Mesenchymal stem cell (in vitro differentiated cells and primary cell): Measurements from ENCODE around the gene INPP4A.

Experiments used
- DNase-seq: peaks from one replicate; pipeline ENCODE4 v3.0.0-alpha.2; 2013
- H2AFZ ChIP-seq: one replicate; pipeline ENCODE4 v1.6.1; 2013; ENCODE audit warnings: low read depth, mild to moderate bottlenecking, control low read depth, inconsistent platforms, low read length, moderate library complexity
- H2AK5ac ChIP-seq: 2 replicates; pipeline ENCODE4 v1.6.1; 2013; ENCODE audit warnings: low read length, moderate library complexity, mild to moderate bottlenecking, inconsistent platforms; ENCODE audit not compliant: severe bottlenecking
- H2BK120ac ChIP-seq: one replicate; pipeline ENCODE4 v1.6.1; 2013; ENCODE audit warnings: low read depth, mild to moderate bottlenecking, inconsistent platforms, low read length, moderate library complexity
- H2BK12ac ChIP-seq, 2 experiments: one replicate each; pipeline ENCODE4 v1.6.1; 2013; ENCODE audit warnings: inconsistent platforms in 2 of 2, low read length in 2 of 2, mild to moderate bottlenecking in 2 of 2, moderate library complexity in 2 of 2, control low read depth in 1 of 2
- H2BK15ac ChIP-seq: one replicate; pipeline ENCODE4 v1.6.1; 2013; ENCODE audit warnings: mild to moderate bottlenecking, low read depth, inconsistent platforms; ENCODE audit not compliant: poor library complexity, severe bottlenecking
- H2BK5ac ChIP-seq: 2 replicates; pipeline ENCODE4 v1.6.1; 2013; ENCODE audit warnings: low read depth, mild to moderate bottlenecking, low read length, control low read depth, inconsistent platforms; ENCODE audit not compliant: poor library complexity, severe bottlenecking
- H3K14ac ChIP-seq, 2 experiments: one replicate each; pipeline ENCODE4 v1.6.1; 2013; ENCODE audit warnings: inconsistent platforms in 2 of 2, low read length in 2 of 2, control low read depth in 1 of 2, mild to moderate bottlenecking in 1 of 2, moderate library complexity in 1 of 2
- H3K18ac ChIP-seq, 2 experiments: one replicate each; pipeline ENCODE4 v1.6.1; 2013; ENCODE audit warnings: inconsistent platforms in 2 of 2, low read length in 2 of 2, control low read depth in 1 of 2, low read depth in 1 of 2, mild to moderate bottlenecking in 1 of 2
- H3K23ac ChIP-seq, 2 experiments: one replicate each; pipeline ENCODE4 v1.6.1; 2013; ENCODE audit warnings: inconsistent platforms in 2 of 2, low read length in 2 of 2, mild to moderate bottlenecking in 2 of 2, moderate library complexity in 2 of 2, control low read depth in 1 of 2
- H3K27ac ChIP-seq: 2 replicates; pipeline ENCODE4 v1.5.1; 2013; ENCODE audit warnings: mild to moderate bottlenecking, moderate library complexity, low read length, control low read depth, inconsistent platforms; ENCODE audit not compliant: poor library complexity, severe bottlenecking
- H3K27me3 ChIP-seq, 2 experiments: 2 replicates each; pipeline versions ENCODE4 v1.6.1 to v1.7.0; 2013; ENCODE audit warnings: low read length in 2 of 2, mild to moderate bottlenecking in 2 of 2, moderate library complexity in 2 of 2, control low read depth in 1 of 2, inconsistent platforms in 1 of 2; ENCODE audit not compliant: control insufficient read depth in 1 of 2, insufficient read depth in 1 of 2
- H3K36me3 ChIP-seq, 2 experiments: 2 replicates each; pipeline versions ENCODE4 v1.6.1 to v1.7.0; 2013; ENCODE audit warnings: low read length in 2 of 2, control low read depth in 1 of 2, inconsistent platforms in 1 of 2, low read depth in 1 of 2, mild to moderate bottlenecking in 1 of 2; ENCODE audit not compliant: insufficient read depth in 2 of 2, control insufficient read depth in 1 of 2
- H3K4ac ChIP-seq, 2 experiments: one replicate each; pipeline ENCODE4 v1.6.1; 2013; ENCODE audit warnings: inconsistent platforms in 2 of 2, low read length in 2 of 2, mild to moderate bottlenecking in 2 of 2, moderate library complexity in 2 of 2, control low read depth in 1 of 2, low read depth in 1 of 2
- H3K4me1 ChIP-seq: 2 replicates; pipeline ENCODE4 v1.6.1; 2013; ENCODE audit warnings: low read depth, low read length, control low read depth; ENCODE audit not compliant: control insufficient read depth, insufficient read depth
- H3K4me2 ChIP-seq: 2 replicates; pipeline ENCODE4 v1.6.1; 2013; ENCODE audit warnings: low read length, mild to moderate bottlenecking, inconsistent platforms; ENCODE audit not compliant: poor library complexity, severe bottlenecking
- H3K4me3 ChIP-seq, 2 experiments: 2 replicates each; pipeline versions ENCODE4 v1.5.1 to v1.7.0; 2013; ENCODE audit warnings: low read length in 2 of 2, mild to moderate bottlenecking in 2 of 2, control low read depth in 1 of 2, low read depth in 1 of 2; ENCODE audit not compliant: insufficient read depth in 1 of 2
- H3K79me1 ChIP-seq: replicated peaks from 2 replicates; pipeline ENCODE4 v1.6.1; 2013; ENCODE audit warnings: mild to moderate bottlenecking, control low read depth, low read length, inconsistent platforms; ENCODE audit not compliant: poor library complexity, severe bottlenecking
- H3K9ac ChIP-seq: 2 replicates; pipeline ENCODE4 v1.7.0; 2013; ENCODE audit warnings: mild to moderate bottlenecking, low read length, moderate library complexity
- H3K9me3 ChIP-seq: 2 replicates; pipeline ENCODE4 v1.7.0; 2013; ENCODE audit warnings: mild to moderate bottlenecking, low read length; ENCODE audit not compliant: control insufficient read depth
- H4K8ac ChIP-seq: one replicate; pipeline ENCODE4 v1.6.1; 2013; ENCODE audit warnings: inconsistent platforms, mild to moderate bottlenecking, low read length, moderate library complexity
- H4K91ac ChIP-seq: one replicate; pipeline ENCODE4 v1.6.1; 2013; ENCODE audit warnings: mild to moderate bottlenecking, low read length, inconsistent platforms
- WGBS: methylation state at CpG from one replicate; pipeline ENCODE4 v1.1.7; 2013; ENCODE audit warnings: mixed read lengths; 5-methylcytosine and 5-hydroxymethylcytosine counted together

The INPP4A gene

GRCh38 chr2:98598781-98599428 lies 154.2 kb downstream of the INPP4A start:
- Histone ChIP-seq H4K91ac (no peak overlapping the region), H3K79me1 (peaks cover 6% of the 10 kb centered on the region), H3K36me3 (peaks cover 16 to 65% of the 10 kb centered on the region in 2 experiments), H3K23ac (no peak overlapping the region), H3K18ac (no peak overlapping the region), H2AK5ac (no peak overlapping the region), H3K27ac (no peak overlapping the region), H3K9ac (no peak overlapping the region), H2BK12ac (no peak overlapping the region), H2BK15ac (no peak overlapping the region), H3K27me3 (no peaks in the 10 kb centered on the region), H2AFZ (no peak overlapping the region), H3K14ac (no peak overlapping the region), H3K4me3 (no peak overlapping the region), H3K9me3 (no peaks in the 10 kb centered on the region), H4K8ac (no peak overlapping the region), H3K4ac (no peak overlapping the region), H2BK5ac (no peak overlapping the region), H3K4me2 (no peak overlapping the region), H2BK120ac (no peak overlapping the region), H3K4me1 (no peaks in the 10 kb centered on the region)
- peak; percentile 7 for DNase-seq
- WGBS: no CpG with 5 or more reads among the region's 1 CpG

- peak overlapping the region; percentile 54 for H4K8ac ChIP-seq
- H2BK12ac ChIP-seq: no peak overlapping the region
- no peak overlapping the region for H3K4ac ChIP-seq
- H3K23ac ChIP-seq: no peak overlapping the region
- no peak overlapping the region for H2BK120ac ChIP-seq
- no peak overlapping the region for H4K91ac ChIP-seq
- no peaks in the 10 kb centered on the region for H3K9me3 ChIP-seq
- no peak overlapping the region for H3K9ac ChIP-seq
- H2BK5ac ChIP-seq: no peak overlapping the region
- H2AK5ac ChIP-seq: no peak overlapping the region
- H3K4me2 ChIP-seq: no peak overlapping the region
- no peak overlapping the region for H3K4me3 ChIP-seq
- peak; percentile 59 for DNase-seq
- H3K14ac ChIP-seq: no peak overlapping the region
- no peak overlapping the region for H3K27ac ChIP-seq
- H3K4me1 ChIP-seq: peaks cover 5% of the 10 kb centered on the region
- H3K18ac ChIP-seq: no peak overlapping the region
- H3K36me3 ChIP-seq: peaks cover 16 to 60% of the 10 kb centered on the region in 2 experiments
- no peak overlapping the region for H2AFZ ChIP-seq
- no peak overlapping the region for H2BK15ac ChIP-seq
- H3K79me1 ChIP-seq: peaks cover 21% of the 10 kb centered on the region
- 87% methylated on average over 3 of the region's 3 CpGs for WGBS
- H3K27me3 ChIP-seq: no peaks in the 10 kb centered on the region
Observed at GRCh38 chr2:98601532-98602132, 157.0 kb downstream of the INPP4A start.

- Histone ChIP-seq H3K9ac (peak overlapping the region; percentile 7), H3K23ac (no peak overlapping the region), H4K91ac (no peak overlapping the region), H3K4ac (no peak overlapping the region), H3K14ac (no peak overlapping the region), H2AK5ac (no peak overlapping the region), H3K18ac (no peak overlapping the region), H3K9me3 (no peaks in the 10 kb centered on the region), H3K79me1 (peaks cover 27% of the 10 kb centered on the region), H2AFZ (no peak overlapping the region), H3K36me3 (peaks cover 13 to 41% of the 10 kb centered on the region in 2 experiments), H3K4me3 (no peak overlapping the region), H3K4me1 (peaks cover 11% of the 10 kb centered on the region), H3K27ac (no peak overlapping the region), H2BK15ac (no peak overlapping the region), H3K4me2 (no peak overlapping the region), H2BK120ac (no peak overlapping the region), H2BK5ac (no peak overlapping the region), H2BK12ac (no peak overlapping the region), H4K8ac (no peak overlapping the region), H3K27me3 (no peaks in the 10 kb centered on the region)
- no peak for DNase-seq
- WGBS: 98% methylated on average over 2 of the region's 2 CpGs
Observed at GRCh38 chr2:98604547-98604946, 159.9 kb downstream of the INPP4A start.

GRCh38 chr2:98605076-98605475 lies 160.4 kb downstream of the INPP4A start:
- no peak overlapping the region for H2AK5ac ChIP-seq
- no peak overlapping the region for H3K23ac ChIP-seq
- no peak overlapping the region for H2BK120ac ChIP-seq
- no peak overlapping the region for H3K27ac ChIP-seq
- H3K4me1 ChIP-seq: peaks cover 13% of the 10 kb centered on the region
- no peak overlapping the region for H3K18ac ChIP-seq
- H3K9me3 ChIP-seq: no peaks in the 10 kb centered on the region
- H3K4ac ChIP-seq: no peak overlapping the region
- H3K79me1 ChIP-seq: peaks cover 25% of the 10 kb centered on the region
- no peak overlapping the region for H3K4me2 ChIP-seq
- H3K27me3 ChIP-seq: no peaks in the 10 kb centered on the region
- H3K36me3 ChIP-seq: peaks cover 8 to 37% of the 10 kb centered on the region in 2 experiments
- H3K4me3 ChIP-seq: no peak overlapping the region
- H3K14ac ChIP-seq: no peak overlapping the region
- no peak overlapping the region for H2BK5ac ChIP-seq
- no peak overlapping the region for H4K91ac ChIP-seq
- whole genome bisulfite sequencing: 91% methylated on average over 1 of the region's 3 CpGs
- H2BK15ac ChIP-seq: no peak overlapping the region
- H2BK12ac ChIP-seq: no peak overlapping the region
- H3K9ac ChIP-seq: peak overlapping the region; percentile 7
- no peak for DNase-seq
- H4K8ac ChIP-seq: no peak overlapping the region
- H2AFZ ChIP-seq: no peak overlapping the region
